ENCODE measurements around the gene SRRT.

DNA sequence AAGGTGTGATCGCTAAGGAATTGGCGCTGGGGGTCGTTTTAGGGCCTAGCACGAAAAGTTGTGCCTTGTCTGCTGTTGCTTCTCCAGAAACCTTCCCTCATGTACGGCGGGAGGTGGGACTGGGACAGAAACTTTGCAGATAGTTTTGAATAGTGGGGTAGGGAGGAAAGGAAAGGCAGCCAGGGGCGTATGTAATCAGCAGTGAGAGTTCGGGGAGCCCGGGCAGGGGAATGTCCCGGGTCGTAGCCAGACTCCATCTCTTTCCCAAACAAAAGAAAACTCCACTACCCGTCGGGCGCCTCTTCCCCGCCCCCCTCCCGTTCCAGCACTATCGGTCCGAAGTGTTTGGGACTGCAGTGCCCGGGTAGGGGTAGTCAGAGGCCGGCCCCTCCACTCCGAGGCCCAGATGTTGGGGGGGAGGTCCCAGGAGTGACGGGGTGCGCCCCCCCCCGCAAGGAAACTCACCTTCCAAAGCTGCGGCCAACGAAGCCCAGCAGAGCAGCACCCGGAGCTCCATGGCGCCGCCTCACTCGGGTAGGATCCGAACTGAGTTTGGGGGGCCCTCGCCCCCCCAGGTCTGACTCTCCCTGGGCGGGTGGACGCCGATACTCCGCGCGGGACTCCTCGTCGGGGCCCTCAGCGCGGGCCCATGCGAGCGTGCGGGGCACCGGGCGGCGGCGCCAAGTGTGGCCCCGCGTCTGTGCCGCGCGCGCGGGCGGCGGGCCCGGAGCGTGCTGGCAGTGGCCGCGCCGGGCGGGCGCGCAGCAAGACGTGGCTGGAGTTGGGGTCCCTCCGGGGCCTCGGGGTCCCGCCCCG, 48.2 kb upstream of the SRRT start:
- no peak for TF ChIP-seq POLR2A (IDR thresholded peaks at IDR 0.05)
- TF ChIP-seq, protein P1, sequence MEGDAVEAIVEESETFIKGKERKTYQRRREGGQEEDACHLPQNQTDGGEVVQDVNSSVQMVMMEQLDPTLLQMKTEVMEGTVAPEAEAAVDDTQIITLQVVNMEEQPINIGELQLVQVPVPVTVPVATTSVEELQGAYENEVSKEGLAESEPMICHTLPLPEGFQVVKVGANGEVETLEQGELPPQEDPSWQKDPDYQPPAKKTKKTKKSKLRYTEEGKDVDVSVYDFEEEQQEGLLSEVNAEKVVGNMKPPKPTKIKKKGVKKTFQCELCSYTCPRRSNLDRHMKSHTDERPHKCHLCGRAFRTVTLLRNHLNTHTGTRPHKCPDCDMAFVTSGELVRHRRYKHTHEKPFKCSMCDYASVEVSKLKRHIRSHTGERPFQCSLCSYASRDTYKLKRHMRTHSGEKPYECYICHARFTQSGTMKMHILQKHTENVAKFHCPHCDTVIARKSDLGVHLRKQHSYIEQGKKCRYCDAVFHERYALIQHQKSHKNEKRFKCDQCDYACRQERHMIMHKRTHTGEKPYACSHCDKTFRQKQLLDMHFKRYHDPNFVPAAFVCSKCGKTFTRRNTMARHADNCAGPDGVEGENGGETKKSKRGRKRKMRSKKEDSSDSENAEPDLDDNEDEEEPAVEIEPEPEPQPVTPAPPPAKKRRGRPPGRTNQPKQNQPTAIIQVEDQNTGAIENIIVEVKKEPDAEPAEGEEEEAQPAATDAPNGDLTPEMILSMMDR (IDR thresholded peaks at IDR 0.05), result no peak
